CD14-positive monocyte (primary cell): Measurements from ENCODE around the gene LOC128125822.

Experiments
- DNase-seq, 3 donors: peaks; one replicate each; pipeline ENCODE4 v3.0.0-alpha.2; 2011 to 2022
- H2AFZ ChIP-seq: 2 replicates; pipeline ENCODE4 v1.6.0; 2012; ENCODE audit warnings: mild to moderate bottlenecking, low read depth, low read length, inconsistent platforms; ENCODE audit not compliant: insufficient read depth, poor library complexity, severe bottlenecking
- H3K27ac ChIP-seq, 2 donors: 1 replicate in 1 of 2; 2 replicates in 1 of 2; pipeline ENCODE4 v1.5.1; 2012 to 2013; ENCODE audit warnings: low read length in 2 of 2, control low read depth in 1 of 2, inconsistent platforms in 1 of 2, low read depth in 1 of 2, mild to moderate bottlenecking in 1 of 2
- H3K27me3 ChIP-seq, 2 donors: one replicate each; pipeline versions ENCODE4 v1.6.0 to v1.6.1; 2011 to 2013; ENCODE audit warnings: low read length in 2 of 2; ENCODE audit not compliant: control insufficient read depth in 2 of 2, insufficient read depth in 2 of 2
- H3K36me3 ChIP-seq, 2 donors: replicated peaks in 1 of 2; 1 replicate in 1 of 2; 2 replicates in 1 of 2; pipeline versions ENCODE4 v1.5.1 to v1.6.1; 2012 to 2013; ENCODE audit warnings: low read length in 2 of 2, control low read depth in 1 of 2, inconsistent platforms in 1 of 2, mild to moderate bottlenecking in 1 of 2; ENCODE audit not compliant: insufficient read depth in 2 of 2, control insufficient read depth in 1 of 2
- H3K4me1 ChIP-seq, 2 donors: 1 replicate in 1 of 2; 2 replicates in 1 of 2; pipeline versions ENCODE4 v1.5.1 to v1.6.1; 2012 to 2013; ENCODE audit warnings: low read length in 2 of 2, control low read depth in 1 of 2, inconsistent platforms in 1 of 2, mild to moderate bottlenecking in 1 of 2, moderate library complexity in 1 of 2; ENCODE audit not compliant: insufficient read depth in 2 of 2, control insufficient read depth in 1 of 2
- H3K4me2 ChIP-seq: replicated peaks from 2 replicates; pipeline ENCODE3; 2012; ENCODE audit warnings: low read length, moderate library complexity, mild to moderate bottlenecking; ENCODE audit not compliant: poor library complexity, severe bottlenecking; ENCODE audit errors: extremely low read depth
- H3K4me3 ChIP-seq, 3 experiments: fragments of 200-600 bp in 1 of 3; sonication (generic) in 1 of 3; replicated peaks in 1 of 3; 1 replicate in 2 of 3; 2 replicates in 1 of 3; pipeline ENCODE4 v1.5.1; 2011 to 2013; ENCODE audit warnings: low read length in 3 of 3, mild to moderate bottlenecking in 3 of 3, control low read depth in 2 of 3, low read depth in 2 of 3, inconsistent platforms in 1 of 3, moderate library complexity in 1 of 3
- H3K79me2 ChIP-seq: 2 replicates; pipeline ENCODE4 v1.6.0; 2012; ENCODE audit warnings: mild to moderate bottlenecking, control low read depth, inconsistent platforms, low read length, moderate library complexity; ENCODE audit not compliant: insufficient read depth
- H3K9ac ChIP-seq: 2 replicates; pipeline ENCODE4 v1.6.0; 2017; ENCODE audit warnings: low read length, mild to moderate bottlenecking; ENCODE audit not compliant: insufficient read depth, poor library complexity, severe bottlenecking
- H3K9me3 ChIP-seq, 2 donors: replicated peaks in 1 of 2; 1 replicate in 1 of 2; 2 replicates in 1 of 2; pipeline versions ENCODE4 v1.5.1 to v1.6.1; 2012 to 2013; ENCODE audit warnings: low read length in 2 of 2, control low read depth in 1 of 2; ENCODE audit not compliant: control insufficient read depth in 1 of 2, insufficient read depth in 1 of 2
- H4K20me1 ChIP-seq: 2 replicates; pipeline ENCODE4 v1.6.0; 2012; ENCODE audit warnings: mild to moderate bottlenecking, low read length, control low read depth, moderate library complexity; ENCODE audit not compliant: insufficient read depth
- H3K27ac Mint-ChIP-seq, 7 donors: one replicate each; pipeline ENCODE4 v1.8.0; 2020; ENCODE audit warnings: mild to moderate bottlenecking in 7 of 7, mixed read lengths in 7 of 7, moderate library complexity in 6 of 7, inconsistent platforms in 2 of 7
- H3K27me3 Mint-ChIP-seq, 3 donors: one replicate each; pipeline ENCODE4 v1.8.0; 2021 to 2022; ENCODE audit warnings: low read depth in 3 of 3, mild to moderate bottlenecking in 3 of 3, mixed read lengths in 3 of 3, moderate library complexity in 3 of 3, inconsistent platforms in 1 of 3
- H3K36me3 Mint-ChIP-seq, 2 donors: one replicate each; pipeline ENCODE4 v1.8.0; 2020; ENCODE audit warnings: mixed read lengths in 2 of 2, inconsistent platforms in 1 of 2, mild to moderate bottlenecking in 1 of 2
- H3K4me1 Mint-ChIP-seq: one replicate; pipeline ENCODE4 v1.8.0; 2020; ENCODE audit warnings: mild to moderate bottlenecking, mixed read lengths
- H3K4me3 Mint-ChIP-seq, 2 donors: one replicate each; pipeline ENCODE4 v1.8.0; 2020; ENCODE audit warnings: mild to moderate bottlenecking in 2 of 2, mixed read lengths in 2 of 2, moderate library complexity in 1 of 2
- H3K9me3 Mint-ChIP-seq, 7 donors: one replicate each; pipeline ENCODE4 v1.8.0; 2020 to 2022; ENCODE audit warnings: mixed read lengths in 7 of 7, mild to moderate bottlenecking in 6 of 7, moderate library complexity in 6 of 7, inconsistent platforms in 2 of 7
- WGBS: methylation state at CpG from one replicate; pipeline ENCODE4 v1.1.5; 2013; ENCODE audit warnings: missing lambda C conversion rate; ENCODE audit not compliant: insufficient coverage; 5-methylcytosine and 5-hydroxymethylcytosine counted together
- intact Hi-C, 2 donors: fragments of 100-400 bp; cut with micrococcal nuclease; formaldehyde crosslinking; loops; one replicate each; pipeline versions ENCODE4 v1.15.0 to v1.15.1; 2023
- TF ChIP-seq, protein P1 (sequence below): fragments of 200-600 bp; IDR thresholded peaks from one replicate; pipeline ENCODE4 v1.8.0; 2022; ENCODE audit warnings: antibody characterized with exemption, mild to moderate bottlenecking

The LOC128125822 gene

DNA sequence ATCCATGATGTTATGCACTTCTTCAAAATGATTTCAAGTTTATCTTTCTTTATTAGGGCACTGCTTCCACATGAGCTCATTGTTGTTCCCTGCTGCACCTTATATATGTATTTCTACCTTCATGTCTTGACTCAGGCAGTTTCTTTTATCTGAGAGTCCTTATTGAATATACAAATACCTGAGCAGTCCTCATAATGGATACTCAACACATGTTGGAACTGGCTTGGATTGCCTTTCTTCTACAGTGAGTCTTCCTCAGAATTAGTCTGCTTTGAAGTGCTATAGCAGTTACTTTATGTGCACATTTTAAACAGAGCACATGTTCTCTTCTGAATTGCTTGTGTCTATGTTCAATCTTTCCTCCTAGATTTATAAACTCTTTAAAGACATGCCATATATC lies 45.3 kb upstream of the LOC128125822 start:
- no peak overlapping the region for H3K4me3 Mint-ChIP-seq
- Histone ChIP-seq H3K4me1 (no peaks in the 10 kb centered on the region), H3K27ac (no peak overlapping the region), H3K36me3 (no peaks in the 10 kb centered on the region), H3K9me3 (no peaks in the 10 kb centered on the region), H3K79me2 (no peaks in the 10 kb centered on the region), H3K9ac (no peak overlapping the region), H3K4me2 (no peak overlapping the region), H2AFZ (no peak overlapping the region), H3K27me3 (no peaks in the 10 kb centered on the region), H3K4me3 (no peak overlapping the region), H4K20me1 (no peaks in the 10 kb centered on the region)
- intact Hi-C loops, result no loop called here
- H3K4me1 Mint-ChIP-seq, result no peaks in the 10 kb centered on the region
- no peak overlapping the region for H3K27ac Mint-ChIP-seq
- DNase-seq, result no peak
- TF ChIP-seq, protein P1, sequence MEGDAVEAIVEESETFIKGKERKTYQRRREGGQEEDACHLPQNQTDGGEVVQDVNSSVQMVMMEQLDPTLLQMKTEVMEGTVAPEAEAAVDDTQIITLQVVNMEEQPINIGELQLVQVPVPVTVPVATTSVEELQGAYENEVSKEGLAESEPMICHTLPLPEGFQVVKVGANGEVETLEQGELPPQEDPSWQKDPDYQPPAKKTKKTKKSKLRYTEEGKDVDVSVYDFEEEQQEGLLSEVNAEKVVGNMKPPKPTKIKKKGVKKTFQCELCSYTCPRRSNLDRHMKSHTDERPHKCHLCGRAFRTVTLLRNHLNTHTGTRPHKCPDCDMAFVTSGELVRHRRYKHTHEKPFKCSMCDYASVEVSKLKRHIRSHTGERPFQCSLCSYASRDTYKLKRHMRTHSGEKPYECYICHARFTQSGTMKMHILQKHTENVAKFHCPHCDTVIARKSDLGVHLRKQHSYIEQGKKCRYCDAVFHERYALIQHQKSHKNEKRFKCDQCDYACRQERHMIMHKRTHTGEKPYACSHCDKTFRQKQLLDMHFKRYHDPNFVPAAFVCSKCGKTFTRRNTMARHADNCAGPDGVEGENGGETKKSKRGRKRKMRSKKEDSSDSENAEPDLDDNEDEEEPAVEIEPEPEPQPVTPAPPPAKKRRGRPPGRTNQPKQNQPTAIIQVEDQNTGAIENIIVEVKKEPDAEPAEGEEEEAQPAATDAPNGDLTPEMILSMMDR, result no peak
- H3K36me3 Mint-ChIP-seq, result no peaks in the 10 kb centered on the region
- peaks cover 0 to 2% (median 0%) of the 10 kb centered on the region in 3 donors for H3K27me3 Mint-ChIP-seq
- peaks cover 0 to 4% (median 0%) of the 10 kb centered on the region in 7 donors for H3K9me3 Mint-ChIP-seq

GRCh38 chr6:63527658-63528514 lies 44.4 kb upstream of the LOC128125822 start:
- Mint-ChIP-seq H3K4me3 (no peak overlapping the region), H3K4me1 (no peaks in the 10 kb centered on the region), H3K36me3 (no peaks in the 10 kb centered on the region), H3K27ac (no peak overlapping the region), H3K27me3 (peaks cover 0 to 2% (median 0%) of the 10 kb centered on the region in 3 donors), H3K9me3 (peaks cover 0 to 4% (median 0%) of the 10 kb centered on the region in 7 donors)
- Histone ChIP-seq H3K4me3 (no peak overlapping the region), H3K36me3 (no peaks in the 10 kb centered on the region), H3K27me3 (no peaks in the 10 kb centered on the region), H4K20me1 (no peaks in the 10 kb centered on the region), H3K9ac (no peak overlapping the region), H3K9me3 (no peaks in the 10 kb centered on the region), H3K4me1 (no peaks in the 10 kb centered on the region), H3K4me2 (no peak overlapping the region), H3K79me2 (no peaks in the 10 kb centered on the region), H2AFZ (no peak overlapping the region), H3K27ac (no peak overlapping the region)
- TF ChIP-seq, protein P1, result no peak
- WGBS, result 100% methylated on average over 2 of the region's 6 CpGs
- intact Hi-C loops, result no loop called here
- DNase-seq, result no peak
